GM19193 (cell line): ENCODE measurements around the gene HHAT.

Experiments
- POLR2A ChIP-seq: IDR thresholded peaks from 4 replicates; pipeline ENCODE4 v1.6.1; 2011; ENCODE audit not compliant: insufficient read depth, insufficient read length; ENCODE audit errors: extremely low read depth

HHAT gene

DNA sequence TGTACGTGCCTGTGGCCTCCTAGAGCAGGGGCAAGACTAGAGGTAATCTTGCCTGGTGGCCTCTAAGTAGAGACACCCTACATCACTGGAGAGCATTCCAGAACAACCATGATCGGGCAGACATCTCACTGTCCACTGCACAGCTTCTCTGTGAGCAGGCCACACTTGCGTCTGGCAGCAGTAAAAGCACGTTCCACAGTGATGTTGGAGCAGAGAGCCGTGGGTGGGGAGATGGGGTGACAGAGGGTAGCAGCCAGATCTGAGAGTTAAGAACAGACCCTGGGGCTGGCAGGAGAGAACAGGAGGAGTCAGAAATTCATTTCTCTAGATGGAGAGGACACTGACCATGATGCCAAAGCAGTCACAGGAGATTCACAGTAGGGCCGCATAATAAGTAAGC, 293.0 kb downstream of the HHAT start:
- no peak for TF ChIP-seq POLR2A

DNA sequence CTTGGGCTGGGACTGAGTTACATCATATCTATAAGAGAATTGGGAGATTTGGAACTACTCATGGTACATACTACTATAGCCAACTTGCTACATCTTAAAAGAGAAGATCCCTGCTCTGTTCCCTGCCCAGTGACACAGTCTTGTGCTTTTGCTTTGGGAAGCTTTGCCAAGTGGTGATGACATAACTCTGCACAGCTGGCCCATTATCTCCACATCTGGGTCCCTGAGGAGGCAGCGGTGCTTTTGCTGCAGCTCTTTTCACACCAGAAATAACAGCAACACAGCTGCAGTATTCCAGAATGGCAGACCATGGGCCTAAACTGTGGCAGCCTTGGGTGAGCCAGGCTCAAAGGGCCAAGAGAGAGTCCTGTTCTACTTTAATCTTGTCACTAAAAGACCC, 296.0 kb downstream of the HHAT start:
- TF ChIP-seq POLR2A, result no peak

DNA sequence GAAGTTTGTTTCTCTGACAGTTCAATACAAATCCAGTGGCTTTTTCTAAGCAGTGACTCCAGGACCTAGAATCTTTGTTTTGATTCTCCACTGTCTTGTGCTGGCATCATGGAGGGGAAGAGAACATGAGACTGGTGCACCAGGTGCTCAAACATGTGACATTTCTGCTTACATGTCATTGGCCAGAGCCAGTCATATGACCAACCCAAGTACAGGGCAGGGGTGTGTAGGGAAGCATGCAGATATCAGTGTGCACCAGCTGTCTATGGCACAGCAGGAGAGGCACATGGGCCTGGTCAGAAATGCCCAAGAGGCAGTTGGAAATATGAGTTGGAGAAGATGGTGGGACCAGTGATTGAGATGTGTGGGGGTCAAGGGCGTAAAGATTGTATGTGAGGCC, 297.0 kb downstream of the HHAT start:
- no peak for TF ChIP-seq POLR2A

DNA sequence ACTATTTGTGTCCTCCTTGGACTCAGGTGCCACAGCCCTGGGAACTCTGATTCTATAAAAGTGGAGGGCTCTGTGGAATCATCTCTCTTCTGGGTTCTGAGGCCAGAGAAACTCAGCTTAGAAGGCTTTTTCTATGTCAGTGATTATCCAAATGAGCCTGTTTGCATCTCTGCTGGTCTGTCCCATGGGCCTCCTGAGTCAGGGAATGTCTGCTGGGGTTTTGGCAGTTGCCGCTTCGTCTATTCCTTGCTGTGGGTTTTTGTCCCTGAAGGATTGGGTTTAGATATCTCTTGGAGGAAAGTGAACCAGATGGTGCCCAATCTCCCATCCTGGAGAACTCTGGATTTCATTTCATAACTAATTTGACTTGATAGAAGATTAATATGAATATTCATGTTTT, 297.6 kb downstream of the HHAT start:
- no peak for TF ChIP-seq POLR2A

DNA sequence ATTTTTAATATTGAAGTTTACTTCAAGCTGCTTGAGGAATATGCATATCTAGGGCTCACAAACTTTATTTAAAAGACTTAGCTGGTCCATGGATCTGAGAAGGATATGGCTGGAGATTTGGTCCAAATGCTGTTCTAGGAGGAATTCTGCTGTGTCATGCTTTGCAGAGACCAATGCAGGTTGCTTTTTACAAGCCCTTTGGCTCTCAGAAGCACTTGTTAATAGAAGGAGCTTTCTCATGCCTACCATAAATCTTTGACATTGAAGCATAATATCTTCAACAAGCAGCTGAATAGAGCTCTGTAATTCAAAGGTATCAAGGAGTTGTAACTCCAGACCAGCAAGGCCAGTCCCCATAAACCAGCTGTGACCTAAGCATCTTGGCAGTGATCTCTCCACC, 299.1 kb downstream of the HHAT start:
- no peak for TF ChIP-seq POLR2A

DNA sequence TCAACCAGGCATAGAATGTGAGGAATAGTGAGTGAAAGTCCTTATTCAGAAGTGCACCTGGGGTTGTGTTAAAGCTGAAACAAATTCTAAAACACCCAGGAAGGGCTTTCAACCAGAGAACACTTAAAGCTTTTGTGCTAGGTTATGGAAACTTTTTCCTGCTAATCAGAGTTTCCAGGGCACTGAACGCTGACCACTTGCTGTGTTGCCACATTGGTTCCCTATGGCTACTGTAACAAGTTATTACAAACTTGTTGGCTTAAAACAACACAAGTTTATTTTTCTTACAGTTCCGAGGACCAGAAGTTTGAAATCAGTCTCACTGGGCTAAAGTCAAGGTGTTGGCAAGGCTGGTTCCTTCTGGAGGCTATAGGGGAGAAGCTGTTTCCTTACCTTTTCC, 300.6 kb downstream of the HHAT start:
- no peak for TF ChIP-seq POLR2A

DNA sequence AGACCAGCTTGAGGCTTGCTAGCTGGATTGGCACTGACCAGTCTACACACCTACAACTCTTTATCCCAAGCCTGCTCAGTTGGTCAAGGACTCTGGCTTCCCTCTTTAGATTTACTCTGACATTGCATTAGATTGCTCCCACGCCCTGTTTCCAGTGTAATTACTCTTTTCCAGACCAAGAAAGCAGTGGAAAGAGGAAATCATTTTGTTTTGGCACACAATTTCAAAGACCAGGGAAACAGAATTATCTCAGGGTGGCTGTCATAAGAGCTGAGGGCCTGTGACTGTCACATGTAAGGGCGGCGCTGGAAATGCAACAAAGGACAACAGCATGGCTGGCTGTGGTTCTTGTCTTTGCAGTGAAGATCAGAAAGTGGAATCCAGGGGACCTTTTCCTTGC, 302.7 kb downstream of the HHAT start:
- no peak for TF ChIP-seq POLR2A

DNA sequence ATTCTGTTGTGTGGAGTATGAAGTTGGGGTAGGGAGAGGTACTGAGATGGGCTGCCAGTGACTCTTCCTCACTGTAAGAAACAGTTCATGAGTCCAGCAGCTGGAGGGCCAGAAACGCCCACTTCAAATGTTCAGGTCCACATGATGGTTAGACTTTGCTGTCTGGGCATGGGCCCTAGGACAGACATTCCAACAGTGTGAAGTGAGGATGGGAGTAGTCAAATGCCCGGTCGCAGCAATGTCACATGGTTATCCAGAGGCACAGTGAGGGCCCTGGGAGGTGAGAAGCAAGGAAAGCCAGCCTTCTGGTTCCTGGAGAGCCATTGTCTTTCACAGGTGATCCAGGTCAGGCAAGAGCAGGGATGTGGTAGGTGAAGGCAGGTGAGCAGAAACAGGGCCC, 304.4 kb downstream of the HHAT start:
- TF ChIP-seq POLR2A, result no peak

DNA sequence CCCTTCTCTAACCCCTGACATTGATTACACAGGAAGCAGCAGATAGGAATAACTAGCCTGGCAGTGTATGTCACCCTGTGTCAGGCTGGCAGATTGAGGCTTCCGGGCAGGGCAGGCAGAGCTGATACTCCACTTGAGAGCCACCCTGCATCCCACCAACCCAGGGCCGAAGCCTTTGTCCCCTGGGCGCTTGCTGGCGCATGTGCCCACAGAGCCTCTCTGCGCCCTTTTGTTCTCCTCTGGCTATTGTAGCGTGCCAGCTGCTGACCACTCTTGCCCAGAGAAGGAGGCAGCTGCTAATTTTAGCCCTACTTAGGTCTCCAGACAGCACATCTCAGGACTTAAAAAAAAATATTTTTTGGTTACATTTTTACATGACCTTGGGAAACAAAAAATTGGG, 304.9 kb downstream of the HHAT start:
- no peak for TF ChIP-seq POLR2A

DNA sequence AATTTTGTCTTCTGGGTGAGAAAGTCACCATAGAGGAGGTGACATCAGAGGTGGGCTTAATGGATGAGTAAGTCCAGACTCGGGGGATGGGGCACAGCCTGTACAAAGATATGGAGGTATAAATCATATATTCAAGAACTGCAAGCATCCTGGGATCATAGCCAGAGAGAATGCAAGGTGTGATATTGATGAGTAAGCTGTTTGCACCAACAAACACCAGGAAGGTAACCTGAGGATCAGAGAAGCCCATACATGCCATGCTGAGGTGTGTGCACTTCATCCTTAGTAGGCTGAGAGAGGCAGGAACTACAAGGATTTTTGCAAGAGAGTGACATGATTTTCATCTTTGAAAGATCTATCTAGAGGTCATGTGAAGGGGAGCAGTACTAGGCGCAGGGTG, 306.4 kb downstream of the HHAT start:
- no peak for TF ChIP-seq POLR2A

DNA sequence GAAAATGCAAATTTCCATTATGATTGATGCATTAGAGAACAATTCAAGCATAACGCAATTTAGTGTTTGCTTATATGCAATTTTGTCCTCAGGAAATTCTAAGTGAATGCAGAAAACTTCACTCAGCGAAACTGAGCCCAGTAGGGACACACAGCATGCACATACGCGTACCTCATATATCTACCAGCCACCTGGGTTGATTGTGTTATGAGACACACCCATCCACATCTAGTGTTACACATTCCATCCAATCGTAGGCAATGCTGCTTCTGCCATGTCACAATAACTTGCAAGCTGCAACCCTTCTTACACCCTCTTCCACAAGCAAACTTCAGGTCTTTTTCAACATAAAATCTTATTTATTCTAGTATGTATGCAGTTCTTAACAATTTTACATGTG, 312.9 kb downstream of the HHAT start:
- no peak for TF ChIP-seq POLR2A

DNA sequence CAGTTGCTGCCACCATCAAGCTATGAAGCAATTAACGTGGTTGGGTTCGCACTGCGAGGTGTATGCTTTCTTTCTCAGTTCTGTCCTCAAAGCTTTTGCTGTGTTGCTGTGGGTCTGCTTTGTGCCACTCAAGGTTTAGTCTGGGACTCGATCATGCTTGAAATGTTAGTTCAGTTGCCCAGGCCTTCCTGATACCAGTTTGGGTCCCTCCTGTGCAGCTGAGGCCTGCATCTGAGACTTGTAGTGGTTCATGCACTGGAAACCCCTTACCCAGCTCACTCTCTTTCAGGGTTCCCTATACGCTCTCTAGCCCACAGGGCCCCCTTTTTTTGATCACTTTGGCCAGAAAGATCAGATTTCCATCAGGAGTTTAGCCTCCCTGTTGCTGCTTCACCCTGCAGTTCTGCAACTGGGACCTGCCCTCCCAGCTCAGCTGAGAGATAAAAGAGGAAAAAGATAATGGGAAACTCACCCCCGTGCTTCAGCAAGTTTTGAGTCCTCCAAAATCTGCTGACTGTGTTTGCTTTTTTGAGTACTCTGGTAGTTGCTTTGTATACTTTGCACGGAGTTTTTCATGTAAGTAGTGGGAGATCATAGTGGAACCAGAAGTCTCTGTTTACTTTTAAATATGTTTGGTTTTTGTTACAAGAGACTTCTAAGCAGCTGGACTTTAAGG, 317.0 kb downstream of the HHAT start:
- no peak for TF ChIP-seq POLR2A

DNA sequence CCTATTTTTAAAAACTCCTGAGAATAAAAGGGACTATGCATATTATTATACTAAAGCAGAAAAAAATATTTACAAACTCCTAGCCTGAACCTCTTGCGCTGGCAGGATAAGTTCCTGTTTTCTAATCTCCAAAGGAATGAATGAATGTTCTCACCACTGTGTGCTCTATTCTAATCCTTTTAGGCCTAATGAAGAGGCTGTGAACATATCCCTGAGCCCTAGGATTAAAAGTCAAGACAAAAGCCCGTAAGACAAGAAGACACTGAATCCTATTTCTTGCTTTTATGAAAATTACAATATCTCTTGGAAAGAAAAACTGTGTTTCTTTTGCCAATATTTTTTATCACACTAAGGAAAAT, 317.5 kb downstream of the HHAT start:
- no peak for TF ChIP-seq POLR2A

DNA sequence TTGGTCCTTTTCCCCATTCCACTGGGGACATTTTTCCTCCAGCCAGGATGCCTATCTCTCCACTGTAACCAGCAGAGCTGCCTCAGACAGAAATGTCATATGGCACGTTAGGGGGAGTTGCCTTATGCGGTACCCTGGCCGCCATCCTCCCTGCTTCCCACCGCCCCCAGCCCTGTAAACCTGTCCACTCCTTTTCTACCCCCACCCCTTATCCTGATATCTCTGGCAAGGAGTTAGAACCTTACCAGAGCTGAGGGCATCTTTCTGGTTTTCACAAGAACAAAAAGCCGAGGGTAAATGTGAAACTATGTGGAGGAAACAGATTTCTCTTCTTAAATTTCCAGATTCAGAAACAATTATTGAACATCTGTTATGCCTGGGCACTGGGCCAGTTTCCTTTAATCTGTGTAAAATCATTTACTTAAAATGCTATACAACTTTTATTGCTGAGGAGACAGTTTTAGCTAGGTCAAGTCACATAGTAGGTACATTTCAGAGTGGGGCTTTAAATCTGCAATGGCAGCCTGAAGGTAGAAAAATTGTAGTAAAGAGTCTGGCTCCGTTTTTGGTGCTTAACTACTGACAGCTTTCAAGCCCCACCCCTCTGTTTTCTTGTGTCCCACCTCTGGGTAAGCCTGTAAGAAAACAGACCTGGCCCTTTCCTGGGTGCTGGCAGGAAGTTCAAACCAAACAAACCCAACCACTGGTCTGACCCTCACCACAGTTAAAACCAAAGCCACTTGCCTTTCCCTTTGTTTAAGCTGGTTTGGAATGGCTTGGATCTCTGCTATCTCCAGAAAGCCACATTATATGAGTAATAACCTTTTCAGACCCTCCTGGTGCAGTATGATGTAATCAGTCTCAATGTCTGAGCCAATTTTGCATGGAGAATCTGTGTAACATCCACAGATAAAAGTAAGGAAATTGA, 319.0 kb downstream of the HHAT start:
- TF ChIP-seq POLR2A, result no peak

DNA sequence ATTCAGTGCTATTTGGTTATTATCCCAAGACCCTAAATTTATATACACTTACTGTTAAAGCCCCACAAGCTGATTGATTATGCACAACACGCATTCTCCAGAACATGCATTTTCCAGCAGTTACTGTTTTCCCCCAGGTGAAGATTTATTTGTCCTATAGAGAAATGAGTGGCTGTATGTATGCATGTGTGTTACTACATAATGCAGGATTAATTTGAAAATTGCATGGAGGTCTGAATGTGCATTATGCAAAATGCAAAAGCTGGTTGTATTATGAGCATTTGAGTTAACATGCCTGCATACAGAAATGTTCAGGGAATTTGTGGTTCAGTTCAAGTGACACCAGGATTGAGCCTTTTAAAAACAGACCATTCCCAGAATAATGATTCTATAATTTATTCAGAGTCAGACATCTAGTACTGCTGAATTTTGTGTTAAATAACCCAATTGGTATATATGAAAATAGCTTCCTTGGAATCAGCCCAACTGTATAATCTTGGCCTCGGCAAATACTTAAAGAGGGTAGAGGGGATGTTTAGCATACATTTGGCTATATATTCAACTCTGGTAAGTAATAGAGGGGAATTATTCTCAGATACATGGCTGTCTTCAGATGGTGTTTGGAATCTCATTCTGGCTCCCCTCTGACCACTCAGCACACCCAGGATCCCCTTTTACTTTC, 320.0 kb downstream of the HHAT start:
- no peak for TF ChIP-seq POLR2A

DNA sequence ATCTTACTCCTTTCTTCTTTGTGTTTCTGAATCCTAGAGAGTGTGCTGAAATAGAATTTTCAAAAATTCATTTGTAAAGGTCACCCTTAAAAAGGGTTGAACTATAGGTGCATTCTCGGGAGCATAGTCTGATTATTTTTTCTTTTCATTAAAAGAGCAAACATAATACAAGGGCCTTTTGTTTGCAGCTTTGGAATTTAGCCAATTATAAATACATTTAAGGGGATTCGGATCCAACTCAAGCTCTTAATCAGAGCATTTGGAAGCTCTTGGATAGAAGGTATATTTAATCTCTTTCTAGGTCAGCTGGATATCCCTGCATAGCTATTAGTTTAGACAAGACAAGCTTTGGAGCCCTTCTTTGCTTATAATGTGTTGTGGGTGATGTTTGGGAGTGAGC, 321.7 kb downstream of the HHAT start:
- TF ChIP-seq POLR2A, result no peak
